GM18498 (cell line): Measurements from ENCODE around the gene PDGFB.

Experiments used
- ATAC-seq: cut with Tn5 transposase; IDR thresholded peaks from one replicate; pipeline ENCODE4 v1.9.1; 2021; ENCODE audit warnings: mild to moderate bottlenecking, moderate library complexity; ENCODE audit not compliant: unreplicated experiment

PDGFB gene

GRCh38 chr22:39240831-39241793 lies 3.7 kb downstream of the PDGFB start:
- no peak for ATAC-seq

- ATAC-seq, result no peak
Measured at GRCh38 chr22:39239561-39240423, 5.0 kb downstream of the PDGFB start.

- no peak for ATAC-seq
Measured at GRCh38 chr22:39238966-39239505, 5.7 kb downstream of the PDGFB start.

- ATAC-seq, result no peak
Measured at GRCh38 chr22:39238561-39238960, 6.2 kb downstream of the PDGFB start.

GRCh38 chr22:39238101-39238466 lies 6.7 kb downstream of the PDGFB start:
- ATAC-seq, result no peak

GRCh38 chr22:39237318-39238100 lies 7.3 kb downstream of the PDGFB start:
- no peak for ATAC-seq

GRCh38 chr22:39236321-39237317 lies 8.2 kb downstream of the PDGFB start:
- ATAC-seq, result no peak

GRCh38 chr22:39234867-39235687 lies 9.7 kb downstream of the PDGFB start:
- no peak for ATAC-seq

GRCh38 chr22:39234472-39234787 lies 10.4 kb downstream of the PDGFB start:
- ATAC-seq, result no peak

GRCh38 chr22:39233710-39234471 lies 10.9 kb downstream of the PDGFB start:
- ATAC-seq, result no peak

- no peak for ATAC-seq
Measured at GRCh38 chr22:39232806-39233709, 11.7 kb downstream of the PDGFB start.

- ATAC-seq, result no peak
Measured at GRCh38 chr22:39232246-39232645, 12.5 kb downstream of the PDGFB start.

GRCh38 chr22:39231197-39231950 lies 13.4 kb downstream of the PDGFB start:
- no peak for ATAC-seq

GRCh38 chr22:39230261-39231196 lies 14.3 kb downstream of the PDGFB start:
- ATAC-seq, result no peak

- no peak for ATAC-seq
Measured at GRCh38 chr22:39229688-39230260, 15.0 kb downstream of the PDGFB start.
